CD4-positive, alpha-beta T cell treated with Interleukin-15 for 4 hours (primary cell): Measurements from ENCODE around the gene PNRC1.
"Not testable (repeated sequence)": the region's sequence is repeated elsewhere in the genome, so short reads cannot be mapped to it uniquely, and the experiment has no call there.

ENCODE experiments used
- DNase-seq: peaks from one replicate; pipeline ENCODE4 v3.0.0-alpha.2; 2020; ENCODE audit warnings: low spot score

The PNRC1 gene

DNA sequence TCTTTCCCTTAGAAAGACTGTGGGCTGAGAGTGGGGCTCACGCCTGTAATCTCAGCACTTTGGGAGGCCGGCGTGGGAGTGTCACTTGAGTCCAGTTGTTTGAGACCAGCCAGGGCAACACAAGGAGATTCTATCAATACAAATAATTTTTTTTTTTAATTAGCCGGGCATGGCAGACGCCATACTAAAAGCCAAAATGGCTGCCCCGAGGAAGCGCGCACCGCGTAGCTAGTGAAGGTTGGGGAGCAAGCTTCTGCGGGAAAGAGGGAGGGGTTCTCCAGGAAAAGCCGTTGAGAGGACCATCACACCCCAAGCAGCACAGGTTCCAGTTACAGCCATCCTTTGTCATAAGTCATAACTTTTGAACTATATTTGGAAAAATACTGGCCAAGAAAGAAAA, 21.3 kb upstream of the PNRC1 start:
- DNase-seq: no peak

DNA sequence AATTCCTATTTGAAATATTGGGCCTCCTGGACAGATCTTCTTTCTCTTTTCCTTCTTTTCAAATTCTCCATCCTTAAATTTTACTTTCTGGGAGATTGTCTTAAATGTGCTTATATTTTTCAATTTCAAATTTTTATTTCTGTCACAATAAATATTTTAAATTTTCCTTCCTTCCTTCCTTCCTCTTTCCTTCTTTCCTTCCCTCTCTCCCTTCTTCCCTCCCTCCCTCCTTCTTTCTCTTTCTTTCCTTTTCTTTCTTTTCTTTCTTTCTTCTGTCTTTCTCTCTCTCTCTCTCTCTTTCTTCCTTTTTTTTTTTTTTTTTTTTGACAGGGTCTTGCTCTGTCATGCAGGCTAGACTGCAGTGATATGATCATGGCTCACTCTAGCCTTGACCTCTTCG, 16.7 kb upstream of the PNRC1 start:
- no peak for DNase-seq

DNA sequence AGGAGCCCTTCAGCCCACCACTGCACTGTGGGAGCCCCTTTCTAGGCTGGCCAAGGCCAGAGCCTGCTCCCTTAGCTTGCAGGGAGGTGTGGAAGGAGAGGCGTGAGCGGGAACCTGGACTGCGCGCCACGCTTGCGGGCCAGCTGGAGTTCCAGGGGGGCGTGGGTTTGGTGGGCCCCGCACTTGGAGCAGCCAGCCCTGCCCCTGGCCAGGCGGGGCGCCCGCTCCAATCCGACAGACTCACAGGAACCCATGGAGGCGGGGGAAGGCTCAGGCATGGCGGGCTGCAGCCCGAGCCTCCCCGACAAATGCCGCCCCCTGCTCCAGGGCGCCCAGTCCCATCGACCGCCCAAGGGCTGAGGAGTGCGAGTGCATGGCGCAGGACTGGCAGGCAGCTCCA, 15.6 kb upstream of the PNRC1 start:
- not testable (repeated sequence) for DNase-seq

DNA sequence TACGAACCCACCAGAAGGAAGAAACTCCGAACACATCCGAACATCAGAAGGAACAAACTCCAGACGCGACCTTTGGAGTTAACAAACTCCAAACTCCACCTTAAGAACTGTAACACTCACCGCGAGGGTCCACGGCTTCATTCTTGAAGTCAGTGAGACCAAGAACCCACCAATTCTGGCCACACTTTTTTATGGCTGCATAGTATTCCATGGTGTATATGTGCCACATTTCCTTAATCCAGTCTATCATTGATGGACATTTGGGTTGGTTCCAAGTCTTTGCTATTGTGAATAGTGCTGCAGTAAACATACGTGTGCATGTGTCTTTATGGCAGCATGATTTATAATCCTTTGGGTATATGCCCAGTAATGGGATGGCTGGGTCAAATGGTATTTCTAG, 14.4 kb upstream of the PNRC1 start:
- not testable (repeated sequence) for DNase-seq

DNA sequence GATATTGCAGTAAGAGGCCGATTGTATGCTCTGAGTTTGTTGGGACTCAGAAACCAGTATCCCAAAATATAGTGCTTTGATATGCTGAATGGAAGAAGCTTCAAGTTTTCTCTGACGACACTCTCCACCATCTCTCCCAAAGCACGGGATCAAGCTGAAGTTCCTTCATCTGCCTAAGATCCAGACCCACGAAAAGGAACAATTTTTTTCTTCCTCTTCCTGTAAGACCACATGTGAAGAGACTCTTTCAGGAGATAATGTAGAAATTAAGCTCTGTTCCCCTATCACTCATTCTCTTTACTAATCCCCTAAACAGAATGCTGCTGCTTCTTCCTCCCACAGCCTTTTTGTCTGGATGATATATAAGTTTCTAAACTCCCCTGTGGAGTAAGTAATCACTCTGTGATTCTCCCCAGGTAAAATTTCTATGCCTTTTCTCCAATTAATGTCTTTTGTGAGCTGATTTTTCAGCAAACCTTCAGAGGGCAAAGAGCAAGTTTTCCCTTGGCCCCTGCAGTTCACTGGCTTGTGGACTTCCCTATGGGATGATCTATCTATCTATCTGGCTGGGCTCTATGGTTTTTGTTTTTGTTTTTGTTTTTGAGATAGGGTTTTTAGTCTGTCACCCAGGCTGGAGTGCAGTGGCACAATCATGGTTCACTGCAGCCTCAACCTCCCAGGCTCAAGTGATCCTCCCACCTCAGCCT, 13.5 kb upstream of the PNRC1 start:
- DNase-seq: no peak

DNA sequence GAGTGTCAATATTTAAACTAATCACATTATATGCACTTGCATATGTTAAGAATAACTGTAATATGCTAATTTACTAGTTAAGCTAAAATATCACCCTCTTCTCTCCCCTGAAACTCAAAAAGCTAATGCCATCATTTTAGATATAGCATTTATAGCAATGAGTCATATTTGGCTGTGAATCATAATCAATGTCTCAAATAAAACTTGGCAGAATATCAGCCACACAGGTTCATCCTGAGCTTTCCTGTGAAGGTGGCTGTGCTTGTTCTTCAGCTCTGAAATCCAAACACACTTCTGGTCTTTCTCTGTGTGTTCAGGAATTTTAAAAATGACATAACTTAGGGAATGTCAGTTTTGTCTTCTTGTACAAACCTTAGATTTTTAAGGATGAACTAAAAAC, 12.8 kb upstream of the PNRC1 start:
- no peak for DNase-seq

DNA sequence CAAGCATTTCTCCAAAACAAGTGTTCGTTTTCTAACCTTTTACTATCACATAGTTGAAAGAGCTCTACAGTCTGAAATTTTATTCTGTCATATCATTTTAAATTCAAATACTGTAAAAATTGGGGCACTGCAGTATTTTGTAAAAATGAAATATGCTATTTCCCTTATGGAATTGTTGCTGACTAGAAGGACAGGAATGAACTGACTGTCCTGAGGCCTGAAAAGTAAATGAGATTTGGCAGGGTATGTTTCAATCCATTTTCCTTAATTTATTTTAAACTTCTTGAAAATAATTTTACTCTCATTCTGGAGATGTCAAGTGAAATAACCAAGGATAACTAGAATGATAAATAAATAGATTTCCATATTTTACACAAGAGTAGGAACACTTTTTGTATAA, 11.9 kb upstream of the PNRC1 start:
- no peak for DNase-seq

DNA sequence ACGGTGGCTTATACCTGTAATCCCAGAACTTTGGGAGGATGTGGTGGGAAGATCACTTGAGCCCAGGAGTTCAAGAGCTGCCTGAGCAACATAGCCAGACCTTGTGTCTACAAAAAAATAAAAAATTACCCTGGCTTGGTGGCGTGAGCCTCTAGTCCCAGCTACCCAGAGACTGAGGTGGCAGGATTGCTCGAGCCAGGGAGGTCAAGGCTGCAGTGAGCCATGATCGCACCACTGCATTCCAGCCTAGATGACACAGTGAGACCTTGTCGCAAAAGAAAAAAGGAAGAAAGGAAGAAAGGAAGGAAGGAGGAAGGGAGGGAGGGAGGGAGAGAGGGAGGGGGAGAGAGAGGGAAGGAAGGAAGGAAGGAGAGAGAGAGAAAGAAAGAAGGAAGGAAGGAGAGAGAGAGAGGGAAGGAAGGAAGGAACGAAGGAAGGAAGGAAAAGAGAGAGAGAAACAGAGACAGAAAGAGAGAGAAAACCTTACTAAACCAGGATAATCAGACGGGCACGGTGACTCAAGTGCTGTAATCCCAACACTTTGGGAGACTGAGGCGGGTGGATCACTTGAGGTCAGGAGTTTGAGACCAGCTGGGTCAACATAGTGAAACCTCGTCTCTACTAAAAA, 10.9 kb upstream of the PNRC1 start:
- no peak for DNase-seq

DNA sequence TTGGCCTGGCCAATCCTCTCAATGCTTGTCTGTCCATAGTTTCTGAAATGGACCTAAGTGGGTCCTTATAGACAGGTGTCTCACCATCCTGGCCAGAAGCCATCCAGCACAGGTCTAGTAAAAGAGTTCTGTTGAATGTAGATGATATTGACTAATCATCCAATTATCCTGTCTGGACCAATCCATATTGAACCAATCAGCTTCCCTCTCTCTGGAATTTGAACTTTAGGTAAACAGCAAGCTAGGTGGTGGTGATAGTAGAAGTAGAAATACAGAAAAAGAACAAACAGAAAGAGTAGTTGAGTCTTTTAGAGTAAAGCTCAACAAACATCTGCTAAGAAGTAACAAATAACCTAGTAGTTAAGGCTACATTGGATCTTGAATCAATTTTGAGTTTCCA, 9.5 kb upstream of the PNRC1 start:
- no peak for DNase-seq

DNA sequence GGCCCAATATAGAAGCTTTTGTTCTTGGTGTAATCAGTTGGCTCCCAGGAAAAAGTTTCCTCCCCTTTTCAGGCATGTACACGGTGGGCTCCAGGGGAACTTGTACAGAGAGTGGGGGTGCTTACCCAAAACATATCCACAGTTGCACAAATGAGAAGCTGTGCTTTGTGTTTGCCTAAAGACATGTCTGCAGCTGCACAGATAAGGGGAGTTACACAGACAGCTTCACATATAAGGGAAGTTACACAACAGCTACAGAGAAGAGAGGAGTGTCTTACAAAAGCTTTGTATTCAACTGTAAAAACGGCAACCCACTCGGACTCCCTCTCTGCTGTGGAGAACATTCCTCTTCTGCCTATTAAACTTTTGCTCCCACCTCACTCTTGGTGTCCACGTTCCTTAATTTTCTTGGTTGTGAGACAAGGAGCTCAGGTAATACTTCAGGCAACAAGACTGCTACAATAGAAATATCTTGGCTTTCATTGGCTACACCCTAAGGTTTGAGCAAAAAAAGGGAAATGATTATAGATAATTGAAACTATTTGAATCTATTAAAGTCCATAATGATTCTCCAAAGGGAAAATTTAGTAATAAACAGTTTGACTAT, 7.4 kb upstream of the PNRC1 start:
- DNase-seq: no peak

DNA sequence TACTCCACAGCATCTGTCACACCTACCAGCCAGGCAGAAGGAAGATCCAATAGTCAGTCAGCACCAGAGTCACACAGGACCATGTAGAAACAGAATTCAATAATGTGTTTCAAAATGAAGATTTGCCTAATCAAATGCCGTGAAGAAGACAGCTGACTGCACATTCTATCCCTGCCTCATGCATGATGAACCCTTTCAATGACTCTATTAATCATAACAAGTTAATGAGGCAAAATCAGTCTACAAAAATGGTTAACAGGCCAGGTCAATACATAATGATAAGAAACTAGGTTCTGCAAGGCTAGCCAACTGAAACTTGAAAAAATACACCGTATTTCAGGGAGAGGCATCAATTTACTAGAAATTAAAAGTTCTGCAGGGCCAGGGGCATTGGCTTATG, 6.7 kb upstream of the PNRC1 start:
- DNase-seq: no peak

DNA sequence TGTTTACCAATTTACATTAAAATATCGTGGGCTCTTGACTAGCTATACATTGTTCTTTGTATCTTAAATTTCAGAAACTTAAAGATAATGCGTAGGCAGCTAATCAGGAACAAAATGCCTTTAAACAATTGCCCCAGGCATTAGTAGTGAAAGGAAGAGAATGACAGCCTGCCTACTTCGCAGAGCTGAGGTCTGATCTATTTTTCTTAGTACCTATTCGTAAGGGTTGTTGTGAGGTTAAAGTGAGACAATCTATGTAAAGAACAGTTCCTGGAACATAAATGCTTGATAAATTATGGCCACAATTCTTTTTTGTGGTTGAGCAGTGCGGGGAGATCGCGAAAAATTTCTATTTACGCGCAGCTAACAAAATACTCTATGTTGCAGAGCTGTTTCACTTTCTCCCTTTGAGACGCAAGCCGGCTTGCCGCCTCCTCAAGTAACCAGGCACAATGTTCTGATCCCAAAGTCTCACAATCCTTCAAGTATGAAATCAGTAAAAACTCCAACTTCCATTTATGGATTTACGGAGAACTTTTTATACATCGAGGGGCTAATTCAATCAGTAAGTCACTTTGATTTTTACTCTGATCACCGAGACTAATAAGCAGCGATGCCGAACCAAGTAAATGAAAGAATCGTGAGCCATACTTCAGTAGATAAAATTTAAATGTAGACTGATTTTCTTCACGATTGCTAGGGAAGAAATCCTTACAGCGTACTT, 878 bp upstream of the PNRC1 start:
- DNase-seq: peak; percentile 86

DNA sequence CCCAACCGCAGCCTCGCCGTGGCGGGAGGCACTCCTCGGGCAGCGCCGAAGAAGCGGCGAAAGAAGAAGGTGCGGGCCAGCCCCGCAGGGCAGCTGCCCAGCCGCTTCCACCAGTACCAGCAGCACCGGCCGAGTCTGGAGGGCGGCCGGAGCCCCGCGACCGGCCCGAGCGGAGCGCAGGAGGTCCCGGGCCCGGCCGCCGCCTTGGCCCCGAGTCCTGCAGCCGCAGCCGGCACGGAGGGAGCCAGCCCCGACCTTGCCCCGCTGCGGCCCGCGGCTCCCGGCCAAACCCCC, 525 bp downstream of the PNRC1 start:
- no peak for DNase-seq

DNA sequence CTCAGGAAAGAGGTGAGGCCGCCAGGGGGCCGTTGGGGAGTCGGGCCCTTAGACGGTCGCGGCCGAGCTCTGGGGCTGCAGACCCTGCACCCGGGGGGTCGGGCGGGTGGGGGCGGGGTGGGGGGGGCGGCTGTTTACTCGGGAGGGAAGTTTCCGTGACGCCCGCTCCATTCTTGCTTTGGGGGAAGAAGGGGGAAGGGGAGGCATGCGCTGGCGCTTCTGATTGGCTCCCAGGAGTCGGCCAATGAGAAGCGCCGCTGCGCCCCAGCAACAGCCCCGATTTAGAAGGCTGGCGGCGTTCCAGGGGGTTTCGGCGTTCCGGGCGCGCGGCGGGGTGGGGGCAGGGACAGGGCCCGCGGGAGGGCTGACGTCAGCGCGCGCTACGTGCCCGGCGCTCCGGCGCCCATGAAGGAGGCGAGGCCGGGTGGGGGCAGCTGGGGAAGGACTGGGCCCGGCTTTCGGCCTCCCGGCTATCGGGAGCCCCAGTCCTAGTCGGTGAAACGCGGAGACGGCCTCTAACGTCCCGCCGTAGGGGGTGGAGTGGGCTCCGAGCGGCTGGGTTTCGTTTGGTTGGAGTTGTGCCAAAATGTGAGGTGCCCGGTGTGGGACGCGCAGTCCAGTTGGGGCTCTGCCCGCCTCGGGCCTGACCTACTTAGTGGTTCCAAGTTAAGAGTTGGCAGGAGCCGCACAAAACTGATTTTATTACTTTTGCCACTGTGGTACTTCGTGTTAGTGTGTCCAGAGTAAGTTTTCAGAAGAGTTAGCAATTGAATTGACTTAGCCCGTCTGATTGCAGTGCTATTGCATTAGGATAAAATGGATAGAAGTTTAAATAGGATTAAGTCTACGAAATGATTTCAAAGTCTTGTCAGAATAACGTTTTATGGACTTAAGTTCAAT, 1.1 kb downstream of the PNRC1 start:
- peak; percentile 98 for DNase-seq

DNA sequence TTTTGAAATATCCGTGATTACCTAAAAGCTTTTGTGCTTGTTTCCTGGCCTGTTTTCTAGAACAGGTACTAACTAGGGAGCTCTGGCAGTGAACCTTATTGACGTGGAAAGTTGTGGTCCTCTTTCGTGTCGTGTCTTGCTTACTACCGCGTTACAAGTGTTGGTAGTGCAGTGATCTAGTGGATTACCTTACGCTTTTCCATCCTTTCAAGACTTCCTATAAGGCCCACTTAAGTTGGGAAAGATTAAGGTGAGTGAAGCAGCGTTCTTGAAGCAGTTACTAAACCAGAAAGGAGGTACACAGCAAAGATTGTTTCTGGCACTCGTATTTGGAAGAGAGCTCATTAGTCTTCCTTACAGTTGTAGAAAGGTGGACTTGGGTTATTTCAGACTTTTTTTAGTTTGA, 1.9 kb downstream of the PNRC1 start:
- peak; percentile 12 for DNase-seq

DNA sequence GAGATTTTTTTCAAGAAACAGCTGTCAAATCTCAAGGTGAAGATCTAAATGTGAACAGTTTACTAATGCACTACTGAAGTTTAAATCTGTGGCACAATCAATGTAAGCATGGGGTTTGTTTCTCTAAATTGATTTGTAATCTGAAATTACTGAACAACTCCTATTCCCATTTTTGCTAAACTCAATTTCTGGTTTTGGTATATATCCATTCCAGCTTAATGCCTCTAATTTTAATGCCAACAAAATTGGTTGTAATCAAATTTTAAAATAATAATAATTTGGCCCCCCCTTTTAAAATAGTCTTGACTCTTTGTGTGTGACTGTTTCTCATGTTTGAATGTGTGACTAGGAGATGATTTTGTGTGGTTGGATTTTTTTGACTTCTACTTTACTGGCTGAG, 4.0 kb downstream of the PNRC1 start:
- no peak for DNase-seq

DNA sequence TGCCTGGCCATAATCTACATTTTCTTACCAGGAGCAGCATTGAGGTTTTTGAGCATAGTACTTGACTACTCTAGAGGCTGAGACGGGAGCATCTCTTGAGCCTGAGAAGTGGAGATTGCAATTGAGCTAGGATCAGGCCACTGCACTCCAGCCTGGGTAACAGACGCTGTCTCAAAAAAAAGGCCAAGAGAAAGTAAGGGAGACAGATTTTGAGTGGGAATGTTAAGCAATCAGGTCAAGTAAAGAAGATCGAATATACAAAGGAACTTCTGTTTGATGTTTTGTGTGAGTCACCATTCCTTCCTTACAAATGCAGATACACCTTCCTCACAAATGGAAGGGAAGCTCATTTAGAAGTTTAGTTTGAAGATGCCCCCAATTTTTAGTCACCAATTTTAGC, 4.4 kb downstream of the PNRC1 start:
- no peak for DNase-seq

DNA sequence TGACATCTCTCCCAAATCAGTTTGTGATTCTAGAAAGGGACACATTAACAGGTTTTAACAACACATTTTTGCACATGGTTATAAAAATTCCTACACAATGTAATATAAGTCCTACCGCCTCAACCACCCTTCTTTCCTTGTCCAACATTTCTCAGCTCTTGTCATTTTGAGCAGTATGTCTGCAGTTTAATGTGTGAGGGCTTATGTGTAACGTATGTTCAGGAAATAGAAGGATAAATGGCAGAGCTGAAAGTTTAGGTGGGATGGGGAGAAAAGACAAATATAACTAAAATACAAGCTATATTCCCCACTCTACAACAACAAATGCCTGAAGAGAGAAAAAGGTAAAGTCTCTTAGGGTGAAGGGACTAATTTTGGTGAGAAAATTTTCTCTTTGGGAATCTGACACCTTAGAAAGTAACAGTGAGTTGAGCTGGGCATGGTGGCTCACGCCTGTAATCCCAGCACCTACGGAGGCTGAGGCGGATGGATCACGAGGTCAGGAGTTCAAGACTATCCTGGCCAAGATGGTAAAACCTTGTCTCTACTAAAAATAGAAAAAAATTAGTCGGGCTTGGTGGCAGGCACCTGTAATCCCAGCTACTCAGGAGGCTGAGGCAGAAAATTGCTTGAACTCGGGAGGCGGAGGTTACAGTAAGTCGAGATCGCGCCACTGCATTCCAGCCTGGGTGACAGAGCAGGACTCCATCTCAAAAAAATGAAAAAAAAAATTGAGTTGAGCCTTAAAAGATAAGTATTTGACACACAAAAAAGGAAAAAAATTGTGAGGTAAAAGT, 5.1 kb downstream of the PNRC1 start:
- DNase-seq: no peak

DNA sequence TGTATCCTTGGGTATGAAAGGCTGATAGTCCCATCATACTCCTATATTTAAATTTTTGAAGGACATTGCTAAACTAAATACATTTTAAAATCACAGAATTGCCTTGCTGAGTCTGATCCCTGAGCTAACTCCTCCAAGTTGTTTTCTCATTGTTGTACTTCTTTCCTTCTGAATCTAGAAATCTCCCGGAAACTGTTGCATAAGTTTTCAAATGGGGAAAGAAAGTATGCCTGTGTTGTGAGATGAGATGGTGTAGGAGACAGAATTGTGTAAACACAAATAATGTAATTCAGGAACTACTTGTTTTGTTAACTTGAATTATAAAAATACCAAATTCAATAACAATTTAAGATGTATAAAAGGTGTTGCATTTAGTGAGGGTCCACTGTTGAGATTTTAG, 7.3 kb downstream of the PNRC1 start:
- DNase-seq: no peak

DNA sequence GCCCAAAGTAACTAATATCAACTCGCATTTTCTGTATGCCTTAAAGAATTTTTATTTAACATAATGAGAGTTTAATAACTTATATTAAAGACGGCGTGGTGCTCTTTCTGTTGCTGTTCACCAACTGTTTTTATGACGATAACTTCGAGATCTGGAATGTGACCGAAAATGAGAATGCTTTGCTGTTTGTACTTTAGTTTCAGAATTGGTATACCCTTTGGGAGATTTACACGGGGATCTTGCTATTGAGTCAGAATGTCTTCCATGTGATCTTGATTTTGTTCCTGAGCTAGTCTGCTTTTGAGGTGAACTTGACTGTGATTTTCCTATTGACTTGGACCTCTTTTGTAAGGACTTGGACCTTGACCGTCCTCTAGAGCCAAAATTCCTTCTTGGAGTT, 17.9 kb downstream of the PNRC1 start:
- DNase-seq: no peak

DNA sequence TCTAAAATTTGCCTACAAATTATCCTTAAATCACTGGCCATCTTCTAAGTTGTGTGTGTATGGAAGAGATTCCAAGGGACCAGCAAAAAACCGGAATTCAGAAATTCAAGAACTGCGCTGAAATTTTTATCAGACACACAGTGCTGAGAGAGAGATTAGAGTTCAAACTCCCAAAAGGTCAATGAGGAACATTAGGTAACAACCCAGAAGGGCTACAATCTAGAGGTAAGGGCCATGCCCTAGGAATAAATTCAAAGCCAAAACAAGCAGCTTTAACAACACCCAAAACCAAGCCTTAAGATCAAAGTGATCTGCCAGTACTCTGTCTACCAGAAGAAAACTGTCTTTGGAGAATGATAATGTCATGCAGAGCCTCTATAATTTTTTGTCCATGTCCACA, 19.6 kb downstream of the PNRC1 start:
- DNase-seq: no peak
